ENCODE data around the gene CES3.

Gene CES3

GRCh38 chr16:67011274-67011673 lies 50.2 kb downstream of the CES3 start:
- DNase-seq (ENCODE audit: low read depth), result no peak
- no peak overlapping the region for H3K4me3 ChIP-seq (ENCODE audit: low read depth, low read length)
- TF ChIP-seq, protein P1, sequence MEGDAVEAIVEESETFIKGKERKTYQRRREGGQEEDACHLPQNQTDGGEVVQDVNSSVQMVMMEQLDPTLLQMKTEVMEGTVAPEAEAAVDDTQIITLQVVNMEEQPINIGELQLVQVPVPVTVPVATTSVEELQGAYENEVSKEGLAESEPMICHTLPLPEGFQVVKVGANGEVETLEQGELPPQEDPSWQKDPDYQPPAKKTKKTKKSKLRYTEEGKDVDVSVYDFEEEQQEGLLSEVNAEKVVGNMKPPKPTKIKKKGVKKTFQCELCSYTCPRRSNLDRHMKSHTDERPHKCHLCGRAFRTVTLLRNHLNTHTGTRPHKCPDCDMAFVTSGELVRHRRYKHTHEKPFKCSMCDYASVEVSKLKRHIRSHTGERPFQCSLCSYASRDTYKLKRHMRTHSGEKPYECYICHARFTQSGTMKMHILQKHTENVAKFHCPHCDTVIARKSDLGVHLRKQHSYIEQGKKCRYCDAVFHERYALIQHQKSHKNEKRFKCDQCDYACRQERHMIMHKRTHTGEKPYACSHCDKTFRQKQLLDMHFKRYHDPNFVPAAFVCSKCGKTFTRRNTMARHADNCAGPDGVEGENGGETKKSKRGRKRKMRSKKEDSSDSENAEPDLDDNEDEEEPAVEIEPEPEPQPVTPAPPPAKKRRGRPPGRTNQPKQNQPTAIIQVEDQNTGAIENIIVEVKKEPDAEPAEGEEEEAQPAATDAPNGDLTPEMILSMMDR (conservative IDR thresholded peaks at IDR 0.05; ENCODE audit: low read depth, low read length), result no peak

DNA sequence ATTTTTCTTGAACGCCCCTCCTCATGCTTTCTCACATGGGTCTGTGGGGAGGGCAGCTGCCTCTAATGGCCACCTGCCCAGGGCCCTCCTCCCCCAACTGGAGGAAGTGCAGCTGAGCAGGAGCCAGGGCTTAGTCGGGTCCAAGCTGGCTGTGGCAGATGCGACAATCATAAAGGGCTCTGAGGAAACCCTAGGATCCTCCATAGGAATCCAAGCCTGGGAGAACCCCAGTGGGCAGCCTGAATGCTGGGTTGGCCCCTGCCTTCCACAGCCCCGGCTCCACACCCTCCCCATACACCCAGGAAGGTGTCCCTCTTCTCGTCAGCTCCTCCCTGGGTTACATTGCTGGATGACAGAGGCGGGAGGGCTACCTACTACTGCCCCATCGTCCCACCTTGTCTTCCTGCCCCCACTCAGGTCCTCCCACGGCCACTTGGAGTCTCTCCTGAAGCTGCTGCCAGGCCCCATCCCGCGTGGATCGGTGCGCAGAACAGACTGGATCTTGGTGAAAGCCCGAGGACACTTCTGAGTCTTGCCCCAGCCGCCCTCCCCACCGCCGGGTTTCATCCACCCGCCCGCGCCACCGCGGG lies 52.3 kb downstream of the CES3 start:
- peak overlapping the region; percentile 50 for H3K4me3 ChIP-seq (ENCODE audit: low read depth, low read length)
- TF ChIP-seq, protein P1 (conservative IDR thresholded peaks at IDR 0.05; ENCODE audit: low read depth, low read length), result no peak
- DNase-seq (ENCODE audit: low read depth), result no peak

DNA sequence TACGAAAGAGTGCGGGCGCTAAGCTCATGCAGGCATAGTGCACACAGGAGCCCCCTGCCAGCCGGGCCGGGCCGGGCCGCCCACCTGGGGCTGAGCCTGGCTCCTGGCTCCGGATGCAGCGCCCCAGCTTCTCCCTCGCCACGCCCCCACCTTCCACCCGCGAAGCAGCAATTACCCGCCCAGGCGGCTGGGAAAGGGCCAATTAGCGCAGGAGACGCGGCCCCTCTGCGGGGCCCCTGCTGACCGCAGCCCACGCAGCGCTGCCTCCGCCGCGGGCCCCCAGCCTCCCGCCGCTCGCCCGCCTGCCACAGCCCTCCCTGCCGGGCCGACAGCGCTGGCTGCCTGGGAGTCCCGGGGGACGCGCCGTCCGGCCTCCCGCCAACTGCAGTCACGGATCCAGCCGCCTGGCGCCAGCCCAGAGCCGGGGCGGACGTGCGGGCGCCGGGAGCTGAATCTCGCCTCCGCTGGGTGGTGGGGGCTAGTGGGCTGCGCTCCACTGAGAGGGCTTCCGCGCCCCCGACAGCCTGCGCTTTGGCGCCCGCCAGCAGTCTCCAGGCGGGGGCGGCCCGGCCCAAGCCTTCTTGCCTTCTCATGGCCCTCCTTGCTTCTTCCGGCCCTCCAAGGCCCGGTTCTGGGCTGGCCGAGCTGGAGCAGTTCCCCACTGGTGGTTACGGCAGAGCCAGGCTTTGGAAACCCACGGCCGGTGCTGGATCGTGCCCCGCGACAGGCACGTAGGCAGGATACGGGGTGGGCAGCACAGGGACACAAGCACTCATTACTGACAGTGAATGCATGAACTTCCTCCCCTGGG lies 53.0 kb downstream of the CES3 start:
- peak; percentile 71 for DNase-seq (ENCODE audit: low read depth)
- TF ChIP-seq, protein P1 (conservative IDR thresholded peaks at IDR 0.05; ENCODE audit: low read depth, low read length), result no peak
- H3K4me3 ChIP-seq (ENCODE audit: low read depth, low read length), result peak overlapping the region; percentile 50

GRCh38 chr16:67014634-67015312 lies 53.7 kb downstream of the CES3 start:
- TF ChIP-seq, protein P1 (conservative IDR thresholded peaks at IDR 0.05; ENCODE audit: low read depth, low read length), result no peak
- H3K4me3 ChIP-seq (ENCODE audit: low read depth, low read length), result no peak overlapping the region
- no peak for DNase-seq (ENCODE audit: low read depth)

DNA sequence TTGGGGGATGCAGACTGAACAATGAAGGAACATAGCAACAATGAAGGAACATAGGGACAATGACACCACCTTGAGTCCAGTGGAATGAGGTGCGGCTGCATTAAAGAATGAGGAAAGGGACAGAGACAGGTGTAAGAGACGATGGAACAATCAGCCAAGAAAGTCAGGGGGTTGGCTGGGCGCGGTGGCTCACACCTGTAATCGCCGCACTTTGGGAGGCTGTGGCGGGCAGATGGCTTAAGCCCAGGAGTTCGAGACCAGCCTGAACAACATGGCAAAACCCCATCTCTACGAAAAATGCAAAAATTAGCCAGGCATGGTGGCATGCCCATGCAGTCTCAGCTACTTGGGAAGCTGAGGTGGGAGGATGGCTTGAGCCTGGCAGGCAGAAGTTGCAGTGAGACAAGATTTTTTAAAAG lies 54.3 kb downstream of the CES3 start:
- no peak for DNase-seq (ENCODE audit: low read depth)
- TF ChIP-seq, protein P1 (conservative IDR thresholded peaks at IDR 0.05; ENCODE audit: low read depth, low read length), result peak; percentile 25
- no peak overlapping the region for H3K4me3 ChIP-seq (ENCODE audit: low read depth, low read length)

- no peak for DNase-seq (ENCODE audit: low read depth)
- no peak overlapping the region for H3K4me3 ChIP-seq (ENCODE audit: low read depth, low read length)
- TF ChIP-seq, protein P1 (conservative IDR thresholded peaks at IDR 0.05; ENCODE audit: low read depth, low read length), result no peak
Measured at GRCh38 chr16:67016143-67016542, 55.1 kb downstream of the CES3 start.

All from choroid plexus epithelial cell (primary cell).